Panc1 (cell line): Measurements from ENCODE around the gene KCTD15. TPM values are rescaled to one million over a fixed set of nuclear protein-coding genes. Genes with fewer than 3 reads are reported as not detected.

ENCODE experiments used
- ATAC-seq: fragments of 200-7000 bp; cut with Tn5 transposase; 2 replicates; pipeline ENCODE4 v1.9.1; 2020; ENCODE audit warnings: mild to moderate bottlenecking, moderate library complexity
- BruUV-seq: library from RNA; stranded (reverse); fragments of 400-500 nt; replicated peaks from 2 replicates; lab custom pipeline; 2021; lab: Mats Ljungman, UMichigan
- CTCF ChIA-PET: fragments of 300-600 bp; sonication (Branson Sonifier 250); formaldehyde crosslinking; loops from one replicate; lab custom pipeline; 2022; ENCODE audit warnings: antibody characterized with exemption; lab: Charles Lee
- POLR2A ChIA-PET: fragments of 300-600 bp; sonication (Branson Sonifier 250); formaldehyde crosslinking; loops from one replicate; lab custom pipeline; 2022; ENCODE audit warnings: antibody characterized with exemption; lab: Charles Lee
- DNase-seq: peaks from one replicate; pipeline ENCODE4 v3.0.0-alpha.2; 2010; ENCODE audit warnings: low read depth, low spot score
- H3K27ac ChIP-seq: 2 replicates; pipeline ENCODE4 v1.5.1; 2011; ENCODE audit warnings: mild to moderate bottlenecking, low read length, inconsistent platforms
- H3K27me3 ChIP-seq: fragments of 200-500 bp; sonication (Bioruptor generic); 2 replicates; pipeline ENCODE4 v1.6.0; 2014; ENCODE audit warnings: low read length, inconsistent platforms; ENCODE audit not compliant: control insufficient read depth, insufficient read depth
- H3K36me3 ChIP-seq: fragments of 200-500 bp; sonication (Bioruptor generic); 2 replicates; pipeline ENCODE4 v1.5.1; 2014; ENCODE audit warnings: inconsistent platforms, mild to moderate bottlenecking, low read length, moderate library complexity; ENCODE audit not compliant: control insufficient read depth, insufficient read depth
- H3K4me1 ChIP-seq: 2 replicates; pipeline ENCODE4 v1.5.1; 2011; ENCODE audit warnings: inconsistent platforms, mild to moderate bottlenecking, low read length, moderate library complexity; ENCODE audit not compliant: control insufficient read depth, insufficient read depth
- H3K4me3 ChIP-seq, 2 experiments: 2 replicates each; pipeline ENCODE4 v1.5.1; 2011 to 2012; ENCODE audit warnings: low read depth in 2 of 2, low read length in 2 of 2, mild to moderate bottlenecking in 2 of 2, inconsistent platforms in 1 of 2, moderate library complexity in 1 of 2
- H3K9me3 ChIP-seq: fragments of 200-500 bp; sonication (Bioruptor generic); 2 replicates; pipeline ENCODE4 v1.5.1; 2014; ENCODE audit warnings: low read depth, mild to moderate bottlenecking, inconsistent platforms, low read length, moderate library complexity; ENCODE audit not compliant: control insufficient read depth, insufficient read depth
- POLR2AphosphoS5 ChIP-seq: IDR thresholded peaks from 2 replicates; pipeline ENCODE4 v1.6.1; 2012; ENCODE audit warnings: mild to moderate bottlenecking, low read depth, low read length, moderate library complexity
- SIN3A ChIP-seq: IDR thresholded peaks from 2 replicates; pipeline ENCODE4 v1.6.1; 2012; ENCODE audit warnings: low read depth, mild to moderate bottlenecking, low read length, moderate library complexity, borderline replicate concordance; ENCODE audit not compliant: insufficient read depth
- TCF7L2 ChIP-seq: IDR thresholded peaks from 2 replicates; pipeline ENCODE4 v1.6.1; 2011; ENCODE audit warnings: mild to moderate bottlenecking, low read depth, low read length, inconsistent platforms
- in situ Hi-C: cut with HindIII; loops from 2 replicates; pipeline ENCODE4 v1.10.0; 2016; ENCODE audit warnings: low sequenced_read_pairs, low pct_unique_long_range_greater_than_20kb
- intact Hi-C: fragments of 100-400 bp; cut with micrococcal nuclease; formaldehyde crosslinking; loops from one replicate; pipeline ENCODE4 v1.10.0; 2022; ENCODE audit not compliant: unreplicated experiment
- total RNA-seq: library from RNA; stranded (reverse); gene quantifications from one replicate; pipeline ENCODE4 v1.2.1, GENCODE V29; 2021; ENCODE audit not compliant: unreplicated experiment
- TF ChIP-seq, protein P1 (sequence below): fragments of 450-650 bp; IDR thresholded peaks from 2 replicates; pipeline ENCODE4 v1.5.1; 2017; ENCODE audit warnings: mild to moderate bottlenecking
- TF ChIP-seq, protein P2 (sequence below), 2 experiments: IDR thresholded peaks; 2 replicates each; pipeline ENCODE4 v1.6.1; 2011 to 2012; ENCODE audit warnings: low read depth in 2 of 2, control low read depth in 1 of 2, low read length in 1 of 2, mild to moderate bottlenecking in 1 of 2, moderate library complexity in 1 of 2; ENCODE audit not compliant: insufficient read depth in 1 of 2

KCTD15 gene
- total RNA-seq, 1 experiment from 2014 or later = 27.8 TPM

DNA sequence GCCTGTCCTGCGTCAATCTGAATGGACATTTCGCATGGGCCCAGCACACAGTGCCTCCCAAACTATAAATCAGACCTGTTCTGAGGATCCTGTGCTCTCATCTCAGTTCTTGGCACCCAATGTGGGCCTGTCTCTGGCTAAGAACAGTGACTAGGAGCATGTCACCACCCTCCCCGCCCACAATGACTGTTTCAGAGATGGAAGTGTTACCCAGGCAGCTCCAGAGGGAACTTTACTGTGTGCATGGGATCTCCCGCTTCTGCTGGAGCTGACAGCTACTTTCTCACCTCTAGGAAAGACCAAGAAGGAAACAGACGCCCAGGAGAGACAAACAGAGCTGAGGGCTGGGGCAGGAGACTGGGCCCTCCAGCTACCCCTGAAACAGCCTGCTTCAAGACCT is 45.0 kb downstream of the KCTD15 start:
- no peak overlapping the region for H3K4me3 ChIP-seq
- no peak for DNase-seq
- no peaks in the 10 kb centered on the region for H3K9me3 ChIP-seq
- CTCF ChIA-PET = no interaction called here
- intact Hi-C loops = no loop called here
- H3K36me3 ChIP-seq = no peaks in the 10 kb centered on the region
- BruUV-seq = no TSS peak
- peaks cover 4% of the 10 kb centered on the region for H3K27me3 ChIP-seq
- POLR2A ChIA-PET = no interaction called here
- no peak for ATAC-seq
- in situ Hi-C loops = no loop called here
- H3K4me1 ChIP-seq = no peaks in the 10 kb centered on the region
- H3K27ac ChIP-seq = no peak overlapping the region
- TF ChIP-seq POLR2AphosphoS5 (no peak), TCF7L2 (no peak), SIN3A (no peak)
- TF ChIP-seq, protein P1, sequence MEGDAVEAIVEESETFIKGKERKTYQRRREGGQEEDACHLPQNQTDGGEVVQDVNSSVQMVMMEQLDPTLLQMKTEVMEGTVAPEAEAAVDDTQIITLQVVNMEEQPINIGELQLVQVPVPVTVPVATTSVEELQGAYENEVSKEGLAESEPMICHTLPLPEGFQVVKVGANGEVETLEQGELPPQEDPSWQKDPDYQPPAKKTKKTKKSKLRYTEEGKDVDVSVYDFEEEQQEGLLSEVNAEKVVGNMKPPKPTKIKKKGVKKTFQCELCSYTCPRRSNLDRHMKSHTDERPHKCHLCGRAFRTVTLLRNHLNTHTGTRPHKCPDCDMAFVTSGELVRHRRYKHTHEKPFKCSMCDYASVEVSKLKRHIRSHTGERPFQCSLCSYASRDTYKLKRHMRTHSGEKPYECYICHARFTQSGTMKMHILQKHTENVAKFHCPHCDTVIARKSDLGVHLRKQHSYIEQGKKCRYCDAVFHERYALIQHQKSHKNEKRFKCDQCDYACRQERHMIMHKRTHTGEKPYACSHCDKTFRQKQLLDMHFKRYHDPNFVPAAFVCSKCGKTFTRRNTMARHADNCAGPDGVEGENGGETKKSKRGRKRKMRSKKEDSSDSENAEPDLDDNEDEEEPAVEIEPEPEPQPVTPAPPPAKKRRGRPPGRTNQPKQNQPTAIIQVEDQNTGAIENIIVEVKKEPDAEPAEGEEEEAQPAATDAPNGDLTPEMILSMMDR = no peak
- TF ChIP-seq, protein P2, sequence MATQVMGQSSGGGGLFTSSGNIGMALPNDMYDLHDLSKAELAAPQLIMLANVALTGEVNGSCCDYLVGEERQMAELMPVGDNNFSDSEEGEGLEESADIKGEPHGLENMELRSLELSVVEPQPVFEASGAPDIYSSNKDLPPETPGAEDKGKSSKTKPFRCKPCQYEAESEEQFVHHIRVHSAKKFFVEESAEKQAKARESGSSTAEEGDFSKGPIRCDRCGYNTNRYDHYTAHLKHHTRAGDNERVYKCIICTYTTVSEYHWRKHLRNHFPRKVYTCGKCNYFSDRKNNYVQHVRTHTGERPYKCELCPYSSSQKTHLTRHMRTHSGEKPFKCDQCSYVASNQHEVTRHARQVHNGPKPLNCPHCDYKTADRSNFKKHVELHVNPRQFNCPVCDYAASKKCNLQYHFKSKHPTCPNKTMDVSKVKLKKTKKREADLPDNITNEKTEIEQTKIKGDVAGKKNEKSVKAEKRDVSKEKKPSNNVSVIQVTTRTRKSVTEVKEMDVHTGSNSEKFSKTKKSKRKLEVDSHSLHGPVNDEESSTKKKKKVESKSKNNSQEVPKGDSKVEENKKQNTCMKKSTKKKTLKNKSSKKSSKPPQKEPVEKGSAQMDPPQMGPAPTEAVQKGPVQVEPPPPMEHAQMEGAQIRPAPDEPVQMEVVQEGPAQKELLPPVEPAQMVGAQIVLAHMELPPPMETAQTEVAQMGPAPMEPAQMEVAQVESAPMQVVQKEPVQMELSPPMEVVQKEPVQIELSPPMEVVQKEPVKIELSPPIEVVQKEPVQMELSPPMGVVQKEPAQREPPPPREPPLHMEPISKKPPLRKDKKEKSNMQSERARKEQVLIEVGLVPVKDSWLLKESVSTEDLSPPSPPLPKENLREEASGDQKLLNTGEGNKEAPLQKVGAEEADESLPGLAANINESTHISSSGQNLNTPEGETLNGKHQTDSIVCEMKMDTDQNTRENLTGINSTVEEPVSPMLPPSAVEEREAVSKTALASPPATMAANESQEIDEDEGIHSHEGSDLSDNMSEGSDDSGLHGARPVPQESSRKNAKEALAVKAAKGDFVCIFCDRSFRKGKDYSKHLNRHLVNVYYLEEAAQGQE (IDR thresholded peaks at IDR 0.05; ENCODE audit: insufficient read depth in 1 of 2, low read depth in 2 of 2, low read length in 1 of 2) = no peak

DNA sequence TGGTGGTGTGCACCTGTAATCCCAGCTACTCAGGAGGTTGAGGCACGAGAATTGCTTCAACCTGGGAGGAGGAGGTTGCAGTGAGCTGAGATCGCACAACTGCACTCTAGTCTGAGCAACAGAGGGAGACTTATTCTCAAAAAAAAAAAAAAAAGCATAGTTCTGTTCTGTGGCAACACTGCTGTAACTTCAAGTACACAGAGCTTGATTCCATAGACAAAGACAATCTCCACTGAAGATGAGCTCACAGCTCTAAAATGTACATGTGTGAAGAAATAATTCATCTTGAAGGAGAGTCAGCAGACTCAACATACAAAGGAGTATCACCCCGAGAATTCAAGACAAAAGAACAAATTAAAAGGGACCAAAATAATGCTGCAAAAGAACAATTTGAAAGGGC is 47.8 kb downstream of the KCTD15 start:
- H3K36me3 ChIP-seq = no peaks in the 10 kb centered on the region
- no peaks in the 10 kb centered on the region for H3K4me1 ChIP-seq
- TF ChIP-seq SIN3A (no peak), TCF7L2 (no peak), POLR2AphosphoS5 (no peak)
- TF ChIP-seq, protein P1 = no peak
- TF ChIP-seq, protein P2 (IDR thresholded peaks at IDR 0.05; ENCODE audit: insufficient read depth in 1 of 2, low read depth in 2 of 2, low read length in 1 of 2) = no peak
- H3K9me3 ChIP-seq = no peaks in the 10 kb centered on the region
- H3K27ac ChIP-seq = no peak overlapping the region
- DNase-seq (no peak), ATAC-seq (no peak)
- BruUV-seq = no TSS peak
- in situ Hi-C loops (no loop called here), intact Hi-C loops (no loop called here)
- ChIA-PET POLR2A (interaction anchor here (0.5 kb wide), 1 partner anchor 55 kb away, joined by 3 read pairs; no protein-coding TSS in a partner anchor), CTCF (no interaction called here)
- H3K4me3 ChIP-seq = no peak overlapping the region
- H3K27me3 ChIP-seq = peaks cover 4% of the 10 kb centered on the region
